ENCODE data around the gene EYA2. TPM values are rescaled to one million over a fixed set of nuclear protein-coding genes. Genes with fewer than 3 reads are reported as not detected.

Gene EYA2
- polyA plus RNA-seq, 3 donors = 0.04 to 0.16 TPM; not detected in 1

DNA sequence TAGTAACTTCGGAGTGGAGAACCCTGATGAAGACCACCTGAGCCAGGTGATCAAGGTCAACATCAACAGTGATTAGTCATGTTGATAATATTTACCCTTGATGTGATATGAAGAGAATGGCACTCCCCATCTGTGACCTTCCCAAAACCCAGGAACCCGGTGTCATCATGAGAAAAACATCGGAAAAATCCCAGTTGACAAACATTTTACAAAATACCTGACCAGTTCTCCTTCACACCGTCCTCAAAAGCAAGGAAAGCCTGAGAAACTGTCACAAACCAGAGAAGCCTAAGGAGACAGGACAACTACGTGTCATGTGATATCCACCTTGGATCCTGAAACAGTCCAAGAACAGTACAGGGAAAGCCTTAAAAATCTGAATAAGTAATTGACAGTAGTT is 264.5 kb downstream of the EYA2 start:
- peaks cover 6 to 22% (median 10%) of the 10 kb centered on the region in 3 donors for H3K27me3 Mint-ChIP-seq (ENCODE audit: low read depth in 3 of 3)
- H3K9me3 Mint-ChIP-seq = peaks cover 0 to 4% (median 0%) of the 10 kb centered on the region in 7 donors
- peaks cover 3% of the 10 kb centered on the region for H3K4me1 Mint-ChIP-seq
- intact Hi-C loops (cut with micrococcal nuclease) = no loop called here
- no peaks in the 10 kb centered on the region for H4K20me1 ChIP-seq (ENCODE audit: insufficient read depth, low read length)
- no peak overlapping the region for H3K4me2 ChIP-seq (replicated peaks; ENCODE audit: extremely low read depth, low read length, poor library complexity, severe bottlenecking)
- no peak overlapping the region for H3K4me3 Mint-ChIP-seq
- TF ChIP-seq, protein P1, sequence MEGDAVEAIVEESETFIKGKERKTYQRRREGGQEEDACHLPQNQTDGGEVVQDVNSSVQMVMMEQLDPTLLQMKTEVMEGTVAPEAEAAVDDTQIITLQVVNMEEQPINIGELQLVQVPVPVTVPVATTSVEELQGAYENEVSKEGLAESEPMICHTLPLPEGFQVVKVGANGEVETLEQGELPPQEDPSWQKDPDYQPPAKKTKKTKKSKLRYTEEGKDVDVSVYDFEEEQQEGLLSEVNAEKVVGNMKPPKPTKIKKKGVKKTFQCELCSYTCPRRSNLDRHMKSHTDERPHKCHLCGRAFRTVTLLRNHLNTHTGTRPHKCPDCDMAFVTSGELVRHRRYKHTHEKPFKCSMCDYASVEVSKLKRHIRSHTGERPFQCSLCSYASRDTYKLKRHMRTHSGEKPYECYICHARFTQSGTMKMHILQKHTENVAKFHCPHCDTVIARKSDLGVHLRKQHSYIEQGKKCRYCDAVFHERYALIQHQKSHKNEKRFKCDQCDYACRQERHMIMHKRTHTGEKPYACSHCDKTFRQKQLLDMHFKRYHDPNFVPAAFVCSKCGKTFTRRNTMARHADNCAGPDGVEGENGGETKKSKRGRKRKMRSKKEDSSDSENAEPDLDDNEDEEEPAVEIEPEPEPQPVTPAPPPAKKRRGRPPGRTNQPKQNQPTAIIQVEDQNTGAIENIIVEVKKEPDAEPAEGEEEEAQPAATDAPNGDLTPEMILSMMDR (IDR thresholded peaks at IDR 0.05) = no peak
- no peak overlapping the region for H3K27ac ChIP-seq (ENCODE audit: low read depth in 1 of 2, low read length in 2 of 2)
- no peaks in the 10 kb centered on the region for H3K36me3 ChIP-seq (replicated peaks in 1 of 2; ENCODE audit: control insufficient read depth in 1 of 2, insufficient read depth in 2 of 2, low read length in 2 of 2)
- no peaks in the 10 kb centered on the region for H3K27me3 ChIP-seq (ENCODE audit: control insufficient read depth in 2 of 2, insufficient read depth in 2 of 2, low read length in 2 of 2)
- H3K9me3 ChIP-seq (replicated peaks in 1 of 2; ENCODE audit: control insufficient read depth in 1 of 2, insufficient read depth in 1 of 2, low read length in 2 of 2) = peaks cover 0 to 2% of the 10 kb centered on the region in 2 donors
- no peak overlapping the region for H3K27ac Mint-ChIP-seq
- WGBS (ENCODE audit: insufficient coverage) = 92% methylated on average over 2 of the region's 5 CpGs
- no peak overlapping the region for H3K9ac ChIP-seq (ENCODE audit: insufficient read depth, low read length, poor library complexity, severe bottlenecking)
- H3K79me2 ChIP-seq (ENCODE audit: insufficient read depth, low read length) = no peaks in the 10 kb centered on the region
- H2AFZ ChIP-seq (ENCODE audit: insufficient read depth, low read depth, low read length, poor library complexity, severe bottlenecking) = no peak overlapping the region
- H3K4me1 ChIP-seq (ENCODE audit: control insufficient read depth in 1 of 2, insufficient read depth in 2 of 2, low read length in 2 of 2) = no peaks in the 10 kb centered on the region
- H3K36me3 Mint-ChIP-seq = no peaks in the 10 kb centered on the region
- no peak for DNase-seq
- H3K4me3 ChIP-seq (replicated peaks in 1 of 3; ENCODE audit: low read depth in 2 of 3, low read length in 3 of 3) = no peak overlapping the region

- Histone ChIP-seq H3K27me3 (ENCODE audit: control insufficient read depth in 2 of 2, insufficient read depth in 2 of 2, low read length in 2 of 2) (no peaks in the 10 kb centered on the region), H3K9me3 (replicated peaks in 1 of 2; ENCODE audit: control insufficient read depth in 1 of 2, insufficient read depth in 1 of 2, low read length in 2 of 2) (no peaks in the 10 kb centered on the region), H3K4me2 (replicated peaks; ENCODE audit: extremely low read depth, low read length, poor library complexity, severe bottlenecking) (no peak overlapping the region), H3K27ac (ENCODE audit: low read depth in 1 of 2, low read length in 2 of 2) (no peak overlapping the region), H3K79me2 (ENCODE audit: insufficient read depth, low read length) (no peaks in the 10 kb centered on the region), H3K36me3 (replicated peaks in 1 of 2; ENCODE audit: control insufficient read depth in 1 of 2, insufficient read depth in 2 of 2, low read length in 2 of 2) (no peaks in the 10 kb centered on the region), H3K9ac (ENCODE audit: insufficient read depth, low read length, poor library complexity, severe bottlenecking) (no peak overlapping the region), H3K4me1 (ENCODE audit: control insufficient read depth in 1 of 2, insufficient read depth in 2 of 2, low read length in 2 of 2) (no peaks in the 10 kb centered on the region), H3K4me3 (replicated peaks in 1 of 3; ENCODE audit: low read depth in 2 of 3, low read length in 3 of 3) (no peak overlapping the region), H2AFZ (ENCODE audit: insufficient read depth, low read depth, low read length, poor library complexity, severe bottlenecking) (no peak overlapping the region), H4K20me1 (ENCODE audit: insufficient read depth, low read length) (no peaks in the 10 kb centered on the region)
- Mint-ChIP-seq H3K27me3 (ENCODE audit: low read depth in 3 of 3) (peaks cover 6 to 22% (median 10%) of the 10 kb centered on the region in 3 donors), H3K9me3 (peaks cover 0 to 2% (median 0%) of the 10 kb centered on the region in 7 donors), H3K4me3 (no peak overlapping the region), H3K4me1 (no peaks in the 10 kb centered on the region), H3K27ac (no peak overlapping the region), H3K36me3 (no peaks in the 10 kb centered on the region)
- TF ChIP-seq, protein P1 (IDR thresholded peaks at IDR 0.05) = no peak
- 98% methylated on average over 6 of the region's 7 CpGs for WGBS (ENCODE audit: insufficient coverage)
- no peak for DNase-seq
- intact Hi-C loops (cut with micrococcal nuclease) = no loop called here
Measured at GRCh38 chr20:47160240-47160639, 265.6 kb downstream of the EYA2 start.

Measured in CD14-positive monocyte (primary cell).